ENCODE measurements around the gene IL17RB.

IL17RB gene

DNA sequence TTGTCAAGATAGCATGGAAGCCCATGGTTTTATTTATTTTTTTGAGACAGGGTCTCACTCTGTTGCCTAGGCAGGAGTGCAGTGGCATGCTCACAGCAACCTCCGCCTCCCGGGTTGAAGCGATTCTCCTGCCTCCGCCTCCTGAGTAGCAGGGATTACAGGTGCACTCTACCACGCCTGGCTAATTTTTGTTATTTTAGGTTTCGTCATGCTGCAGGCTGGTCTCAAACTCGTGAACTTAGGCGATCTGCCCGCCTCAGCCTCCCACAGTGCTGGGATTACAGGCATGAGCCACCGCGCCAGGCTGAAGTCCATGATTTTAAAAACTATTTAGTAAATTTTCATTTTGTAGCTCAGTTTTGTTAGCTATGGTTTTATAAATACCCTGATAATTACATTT is 38.3 kb downstream of the IL17RB start:
- TF ChIP-seq Cebpa-rat (IDR thresholded peaks at IDR 0.05) = no peak
- no peaks in the 10 kb centered on the region for H3K27me3 ChIP-seq
- peaks cover 44 to 82% (median 66%) of the 10 kb centered on the region in 11 experiments for H3K36me3 ChIP-seq

DNA sequence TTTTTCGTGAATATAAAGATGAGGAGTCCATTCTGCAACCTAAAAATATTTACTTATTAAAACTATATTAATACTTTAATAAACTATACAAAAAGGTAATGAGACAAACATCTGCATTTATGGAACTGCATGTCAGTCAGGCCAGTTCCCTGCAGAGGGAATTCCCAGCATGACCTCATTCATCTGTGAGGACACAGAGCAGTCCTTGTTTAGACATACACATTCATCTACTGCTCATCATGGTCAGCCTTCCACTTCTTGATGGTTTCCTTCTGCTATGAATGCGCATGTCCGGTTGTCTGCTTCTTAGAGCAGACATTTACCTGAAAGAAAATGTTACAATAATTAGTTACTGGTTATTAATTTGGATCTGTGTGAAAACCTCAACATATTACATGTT is 38.9 kb downstream of the IL17RB start:
- H3K4me2 ChIP-seq = no peak overlapping the region
- H3K4me3 ChIP-seq = no peak overlapping the region
- H3K9me3 ChIP-seq (replicated peaks in 1 of 11) = no peaks in the 10 kb centered on the region
- H3K9ac ChIP-seq = no peak overlapping the region
- H3K27me3 ChIP-seq = no peaks in the 10 kb centered on the region
- no peak overlapping the region for H3K27ac ChIP-seq
- TF ChIP-seq Cebpa-rat (IDR thresholded peaks at IDR 0.05) = no peak
- peaks cover 3 to 35% (median 16%) of the 10 kb centered on the region in 11 experiments; a peak in 12 of 22 replicates for H4K20me1 ChIP-seq
- H3K4me1 ChIP-seq = peaks cover 22 to 45% (median 38%) of the 10 kb centered on the region in 10 experiments
- H3K36me3 ChIP-seq = peaks cover 39 to 76% (median 60%) of the 10 kb centered on the region in 11 experiments

More for the DNA sequence above, 38.3 kb downstream of the IL17RB start:
- H3K4me1 ChIP-seq = peaks cover 17 to 39% (median 34%) of the 10 kb centered on the region in 10 experiments
- no peak overlapping the region for H3K4me3 ChIP-seq
- no peak overlapping the region for H3K9ac ChIP-seq
- no peak overlapping the region for H3K27ac ChIP-seq
- H3K9me3 ChIP-seq (replicated peaks in 1 of 11) = no peaks in the 10 kb centered on the region
- H4K20me1 ChIP-seq = peaks cover 0 to 29% (median 10%) of the 10 kb centered on the region in 11 experiments; a peak in 10 of 22 replicates
- no peak overlapping the region for H3K4me2 ChIP-seq

DNA sequence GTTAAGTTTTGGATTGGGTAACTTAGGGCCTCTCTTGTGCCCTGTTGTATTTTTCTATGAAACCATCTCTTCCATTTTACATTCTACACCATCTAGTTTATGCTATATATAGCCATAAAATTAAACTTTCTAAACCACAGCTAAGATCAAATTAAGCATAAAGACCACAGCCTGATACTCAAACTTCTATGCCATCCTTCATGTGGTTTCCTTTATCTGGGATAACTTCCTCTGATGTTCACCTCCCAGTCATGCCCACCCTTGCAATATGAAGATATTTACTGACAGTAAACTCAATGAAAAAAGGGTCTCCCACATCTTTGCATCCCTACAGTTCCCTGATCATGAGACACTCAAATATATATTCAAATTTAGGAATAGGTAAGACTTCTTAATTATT is 41.1 kb downstream of the IL17RB start:
- no peak overlapping the region for H3K27ac ChIP-seq
- TF ChIP-seq Cebpa-rat (IDR thresholded peaks at IDR 0.05) = no peak
- peaks cover 20 to 47% (median 38%) of the 10 kb centered on the region in 10 experiments for H3K4me1 ChIP-seq
- peaks cover 37 to 70% (median 57%) of the 10 kb centered on the region in 11 experiments for H3K36me3 ChIP-seq
- H3K4me3 ChIP-seq = no peak overlapping the region
- peak overlapping the region in 6 of 11 experiments; percentile 26 to 69 (median 50); a peak in 11 of 22 replicates for H3K4me2 ChIP-seq
- H3K9ac ChIP-seq = no peak overlapping the region
- no peaks in the 10 kb centered on the region for H3K27me3 ChIP-seq
- H3K9me3 ChIP-seq (replicated peaks in 1 of 11) = peaks cover 0 to 2% (median 0%) of the 10 kb centered on the region in 11 experiments; a peak in 2 of 22 replicates
- peaks cover 5 to 45% (median 20%) of the 10 kb centered on the region in 11 experiments; a peak in 13 of 22 replicates for H4K20me1 ChIP-seq

DNA sequence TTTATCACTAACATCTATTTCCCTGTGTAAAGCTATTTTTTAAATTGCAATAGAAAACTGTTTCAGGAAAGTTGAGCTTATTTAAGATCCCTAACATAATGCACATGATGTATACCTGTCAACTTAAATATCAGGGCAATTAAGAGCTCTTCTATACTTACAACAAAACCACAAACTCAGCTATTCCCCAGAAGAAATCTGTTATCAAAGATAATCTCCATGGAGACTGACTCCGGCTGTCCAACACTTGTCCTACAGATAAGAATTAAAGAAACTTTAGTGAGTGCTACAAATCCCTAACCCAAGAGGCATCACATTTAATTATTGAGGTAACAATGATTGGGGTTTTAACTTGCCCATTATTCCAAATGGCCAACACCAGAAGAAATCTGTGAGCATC is 41.9 kb downstream of the IL17RB start:
- H3K4me2 ChIP-seq = peak overlapping the region in 4 of 11 experiments; percentile 2 to 69 (median 39); a peak in 5 of 22 replicates
- H3K36me3 ChIP-seq = peaks cover 37 to 63% (median 52%) of the 10 kb centered on the region in 11 experiments
- H3K9ac ChIP-seq = no peak overlapping the region
- no peak overlapping the region for H3K27ac ChIP-seq
- H3K4me3 ChIP-seq = no peak overlapping the region
- no peak for TF ChIP-seq Cebpa-rat (IDR thresholded peaks at IDR 0.05)
- peaks cover 0 to 6% (median 0%) of the 10 kb centered on the region in 11 experiments; a peak in 2 of 22 replicates for H3K9me3 ChIP-seq (replicated peaks in 1 of 11)
- H3K27me3 ChIP-seq = no peaks in the 10 kb centered on the region
- peaks cover 5 to 45% (median 20%) of the 10 kb centered on the region in 11 experiments; a peak in 13 of 22 replicates for H4K20me1 ChIP-seq
- H3K4me1 ChIP-seq = peaks cover 21 to 48% (median 39%) of the 10 kb centered on the region in 10 experiments

DNA sequence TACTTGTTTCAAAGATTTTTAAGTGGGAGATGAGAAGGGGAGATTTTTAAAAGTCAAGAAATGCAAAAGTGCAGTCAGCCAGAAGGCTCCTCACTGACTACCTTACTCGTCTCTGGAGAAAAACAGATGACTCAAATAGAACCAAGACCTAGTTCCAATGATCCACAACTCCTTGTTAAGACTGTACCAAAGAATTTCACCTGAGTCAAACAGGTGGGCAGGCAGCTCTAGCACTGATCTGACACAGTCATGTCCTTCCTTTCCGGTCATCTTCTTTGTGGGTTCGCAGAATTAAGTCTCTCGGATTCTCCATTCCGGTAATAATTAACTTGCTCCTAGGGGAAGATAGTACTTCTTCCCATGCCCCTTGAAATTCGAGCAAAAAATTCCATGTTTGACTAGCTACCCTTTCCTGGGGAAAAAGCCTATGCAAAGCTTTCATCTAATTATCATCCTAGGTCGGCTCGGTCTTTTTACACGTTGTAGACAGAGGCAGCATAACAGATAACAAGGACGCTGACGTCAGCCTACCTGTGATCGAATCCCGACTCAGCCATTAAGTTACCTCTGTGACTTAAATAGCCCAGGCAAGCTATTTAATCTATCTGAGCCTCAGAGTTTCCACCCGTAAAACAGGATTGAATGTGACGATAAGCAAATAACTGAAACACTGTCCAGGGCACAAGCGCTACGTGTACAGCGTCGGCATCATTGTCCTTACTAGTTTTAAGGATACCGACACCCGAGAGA is 44.5 kb downstream of the IL17RB start:
- no peak for TF ChIP-seq Cebpa-rat (IDR thresholded peaks at IDR 0.05)
- Histone ChIP-seq H3K36me3 (peaks cover 11 to 36% (median 25%) of the 10 kb centered on the region in 11 experiments; a peak in 21 of 22 replicates), H3K27ac (peak overlapping the region; percentile 75 to 95 (median 86))

GRCh38 chr3:53891497-53892285 is 45.3 kb downstream of the IL17RB start, which contains the start of gene SELENOK:
SELENOK (minus strand) TSS chr3:53891859.
- Histone ChIP-seq H3K36me3 (peaks cover 5 to 29% (median 17%) of the 10 kb centered on the region in 11 experiments; a peak in 17 of 22 replicates), H3K9me3 (replicated peaks in 1 of 11) (peaks cover 0 to 6% (median 0%) of the 10 kb centered on the region in 11 experiments; a peak in 2 of 22 replicates), H3K9ac (peak within 1 kb of the TSS; percentile 80 to 97 (median 90)), H4K20me1 (peaks cover 5 to 45% (median 20%) of the 10 kb centered on the region in 11 experiments; a peak in 13 of 22 replicates), H3K4me2 (peak within 1 kb of the TSS; percentile 90 to 97 (median 94)), H3K27ac (peak within 1 kb of the TSS; percentile 75 to 95 (median 86)), H3K27me3 (no peaks in the 10 kb centered on the region), H3K4me1 (peaks cover 21 to 46% (median 39%) of the 10 kb centered on the region in 10 experiments), H3K4me3 (peak within 1 kb of the TSS; percentile 83 to 97 (median 90))
- TF ChIP-seq Cebpa-rat (IDR thresholded peaks at IDR 0.05) = no peak

More for the DNA sequence above, 44.5 kb downstream of the IL17RB start:
- Histone ChIP-seq H3K4me2 (peak overlapping the region; percentile 90 to 97 (median 94)), H4K20me1 (peaks cover 5 to 45% (median 20%) of the 10 kb centered on the region in 11 experiments; a peak in 13 of 22 replicates), H3K9me3 (replicated peaks in 1 of 11) (peaks cover 0 to 6% (median 0%) of the 10 kb centered on the region in 11 experiments; a peak in 2 of 22 replicates), H3K4me3 (peak overlapping the region; percentile 83 to 97 (median 90)), H3K4me1 (peaks cover 21 to 48% (median 39%) of the 10 kb centered on the region in 10 experiments), H3K27me3 (no peaks in the 10 kb centered on the region), H3K9ac (peak overlapping the region; percentile 80 to 97 (median 90))

GRCh38 chr3:53892286-53892637 is 45.9 kb downstream of the IL17RB start:
- Histone ChIP-seq H3K27me3 (no peaks in the 10 kb centered on the region), H3K9ac (peak overlapping the region; percentile 38 to 92 (median 69); a peak in 21 of 22 replicates), H4K20me1 (peaks cover 5 to 41% (median 20%) of the 10 kb centered on the region in 11 experiments; a peak in 12 of 22 replicates), H3K36me3 (peaks cover 0 to 23% (median 12%) of the 10 kb centered on the region in 11 experiments; a peak in 17 of 22 replicates), H3K4me2 (peak overlapping the region; percentile 67 to 87 (median 77)), H3K27ac (peak overlapping the region; percentile 72 to 95 (median 82)), H3K4me3 (peak overlapping the region; percentile 57 to 97 (median 88)), H3K4me1 (peaks cover 21 to 41% (median 35%) of the 10 kb centered on the region in 10 experiments), H3K9me3 (replicated peaks in 1 of 11) (peaks cover 0 to 6% (median 0%) of the 10 kb centered on the region in 11 experiments; a peak in 2 of 22 replicates)
- no peak for TF ChIP-seq Cebpa-rat (IDR thresholded peaks at IDR 0.05)

GRCh38 chr3:53899750-53900149 is 53.4 kb downstream of the IL17RB start:
- no peaks in the 10 kb centered on the region for H3K27me3 ChIP-seq
- no peaks in the 10 kb centered on the region for H4K20me1 ChIP-seq
- no peak overlapping the region for H3K9ac ChIP-seq
- no peak for TF ChIP-seq Cebpa-rat (IDR thresholded peaks at IDR 0.05)
- H3K9me3 ChIP-seq (replicated peaks in 1 of 11) = no peaks in the 10 kb centered on the region
- no peaks in the 10 kb centered on the region for H3K36me3 ChIP-seq
- no peak overlapping the region for H3K4me3 ChIP-seq
- no peak overlapping the region for H3K27ac ChIP-seq
- H3K4me2 ChIP-seq = no peak overlapping the region
- no peaks in the 10 kb centered on the region for H3K4me1 ChIP-seq

All from BLaER1 treated with 17β-estradiol and CSF1 and Interleukin-3, amounts not matched to agents 10 nM and 100 nM (cell line).